HG03066 (cell line): Measurements from ENCODE around the gene NR5A1.

ENCODE experiments used
- ATAC-seq: cut with Tn5 transposase; IDR thresholded peaks from one replicate; pipeline ENCODE4 v1.9.1; 2021; ENCODE audit warnings: low read depth; ENCODE audit not compliant: unreplicated experiment

The NR5A1 gene

GRCh38 chr9:124448019-124448418 lies 59.2 kb downstream of the NR5A1 start:
- ATAC-seq, result no peak

- ATAC-seq, result no peak
Observed at GRCh38 chr9:124447297-124447661, 59.9 kb downstream of the NR5A1 start.

GRCh38 chr9:124444166-124444565 lies 63.0 kb downstream of the NR5A1 start:
- ATAC-seq, result no peak

GRCh38 chr9:124443625-124444024 lies 63.6 kb downstream of the NR5A1 start:
- no peak for ATAC-seq

- no peak for ATAC-seq
Observed at GRCh38 chr9:124442826-124443225, 64.4 kb downstream of the NR5A1 start.

GRCh38 chr9:124442379-124442778 lies 64.8 kb downstream of the NR5A1 start:
- ATAC-seq, result no peak

- ATAC-seq, result no peak
Observed at GRCh38 chr9:124441291-124441690, 65.9 kb downstream of the NR5A1 start.

GRCh38 chr9:124440786-124441185 lies 66.4 kb downstream of the NR5A1 start:
- ATAC-seq, result no peak

GRCh38 chr9:124439686-124440243 lies 67.4 kb downstream of the NR5A1 start:
- ATAC-seq, result no peak

GRCh38 chr9:124439086-124439485 lies 68.1 kb downstream of the NR5A1 start:
- ATAC-seq, result no peak

- ATAC-seq, result no peak
Observed at GRCh38 chr9:124438091-124438490, 69.1 kb downstream of the NR5A1 start.

GRCh38 chr9:124437086-124437485 lies 70.1 kb downstream of the NR5A1 start:
- no peak for ATAC-seq

- ATAC-seq, result no peak
Observed at GRCh38 chr9:124436320-124436719, 70.9 kb downstream of the NR5A1 start.
